Liver (tissue), 4 donors: ENCODE measurements around the gene UBE2A. TPM values are rescaled to one million over a fixed set of nuclear protein-coding genes. Genes with fewer than 3 reads are reported as not detected.

ENCODE experiments used
- polyA plus RNA-seq, 2 donors: library from polyadenylated mRNA; stranded (reverse) in 1 of 2; unstranded in 1 of 2; fragments of 200-250 nt in 1 of 2; fragments of >200 nt in 1 of 2; fragmentation: Nextera tagmentation in 1 of 2; extraction: Ambion mirVana in 1 of 2; gene quantifications; one replicate each; pipeline versions ENCODE4 v1.2.1 to v1.2.3, GENCODE V29; 2013 to 2015
- total RNA-seq, 2 donors: library from RNA; depleted of rRNA; stranded (reverse); fragments of >200 nt; gene quantifications; one replicate each; pipeline ENCODE4 v1.2.3, GENCODE V29; 2014
- donor health status: healthy.
- donor health status: healthy.
- donor health status: healthy.

The UBE2A gene
- total and polyA plus RNA-seq, 4 donors = 12.0 to 21.6 (median 17.4) TPM

Other genes with a start within 250 kb of the UBE2A start
- gene SLC25A43, start 175.2 kb upstream of the UBE2A start, total RNA-seq = 10 to 100 TPM in 1 of 2 donors, 1 to 10 TPM in 1; 6.5 to 10.9 TPM
- 1 to 10 TPM; 4.5 to 4.7 TPM for gene SLC25A43, start 175.2 kb upstream of the UBE2A start, polyA plus RNA-seq
- 100 to 1,000 TPM; 191 to 206 TPM for gene SLC25A5, start 106.1 kb upstream of the UBE2A start, total RNA-seq
- gene SLC25A5, start 106.1 kb upstream of the UBE2A start, polyA plus RNA-seq = 100 to 1,000 TPM; 209 to 304 TPM
- gene STEEP1, start 9.2 kb upstream of the UBE2A start, total RNA-seq = 10 to 100 TPM; 13.6 to 14.2 TPM
- 1 to 10 TPM; 4.3 to 6.8 TPM for gene STEEP1, start 9.2 kb upstream of the UBE2A start, polyA plus RNA-seq
- 1 to 10 TPM; 3.4 TPM for gene NKRF, start 31.9 kb downstream of the UBE2A start, total RNA-seq
- 1 to 10 TPM; 1.3 to 2.6 TPM for gene NKRF, start 31.9 kb downstream of the UBE2A start, polyA plus RNA-seq
- 10 to 100 TPM in 1 of 2 donors, 1 to 10 TPM in 1; 9.9 to 11.5 TPM for gene SEPTIN6, start 118.6 kb downstream of the UBE2A start, total RNA-seq
- gene SEPTIN6, start 118.6 kb downstream of the UBE2A start, polyA plus RNA-seq = 10 to 100 TPM in 1 of 2 donors, 1 to 10 TPM in 1; 9.4 to 11.4 TPM
- 1 to 10 TPM in 1 of 2 donors, under 1 TPM in 1; 0.42 to 2.5 TPM for gene SOWAHD, start 184.0 kb downstream of the UBE2A start, total RNA-seq
- under 1 TPM; 0.10 to 0.48 TPM for gene SOWAHD, start 184.0 kb downstream of the UBE2A start, polyA plus RNA-seq
- gene RPL39, start 217.1 kb downstream of the UBE2A start, total RNA-seq = 100 to 1,000 TPM; 623 TPM
- gene RPL39, start 217.1 kb downstream of the UBE2A start, polyA plus RNA-seq = 1,000 to 10,000 TPM in 1 of 2 donors, 100 to 1,000 TPM in 1; 657 to 2,860 TPM